CD4-positive, alpha-beta T cell (primary cell): ENCODE results near the gene TSEN2. TPM values are rescaled to one million over a fixed set of nuclear protein-coding genes. Genes with fewer than 3 reads are reported as not detected.

Source experiments
- ATAC-seq: fragments of 200-7000 bp; cut with Tn5 transposase; one replicate; pipeline ENCODE4 v1.10.0; 2022; ENCODE audit warnings: mild to moderate bottlenecking; ENCODE audit not compliant: poor library complexity
- CTCF ChIA-PET: fragments of 350-600 bp; sonication (Branson Sonifier 250); formaldehyde crosslinking; loops from one replicate; lab custom pipeline; 2021; ENCODE audit warnings: antibody characterized with exemption, inconsistent platforms; lab: Charles Lee
- POLR2A ChIA-PET: fragments of 350-600 bp; sonication (Branson Sonifier 250); formaldehyde crosslinking; loops from one replicate; lab custom pipeline; 2021; ENCODE audit warnings: antibody characterized with exemption, inconsistent platforms; lab: Charles Lee
- DNase-seq, 14 experiments: peaks; one replicate each; pipeline ENCODE4 v3.0.0-alpha.2; 2013 to 2020; ENCODE audit warnings: mixed read lengths in 2 of 14
- H3K27ac ChIP-seq, 2 donors: one replicate each; pipeline versions ENCODE4 v1.5.1 to v1.7.0; 2013; ENCODE audit warnings: low read length in 2 of 2, low read depth in 1 of 2, mild to moderate bottlenecking in 1 of 2
- H3K27me3 ChIP-seq, 2 experiments: 1 replicate in 1 of 2; 2 replicates in 1 of 2; pipeline versions ENCODE4 v1.6.1 to v1.7.0; 2013; ENCODE audit warnings: low read length in 2 of 2, control low read depth in 1 of 2, mild to moderate bottlenecking in 1 of 2, moderate library complexity in 1 of 2; ENCODE audit not compliant: insufficient read depth in 2 of 2, control insufficient read depth in 1 of 2
- H3K36me3 ChIP-seq: one replicate; pipeline ENCODE4 v1.6.1; 2013; ENCODE audit warnings: low read length, control low read depth; ENCODE audit not compliant: insufficient read depth
- H3K4me1 ChIP-seq: one replicate; pipeline ENCODE4 v1.6.1; 2013; ENCODE audit warnings: low read length, control low read depth; ENCODE audit not compliant: insufficient read depth
- H3K4me3 ChIP-seq: one replicate; pipeline ENCODE4 v1.5.1; 2013; ENCODE audit warnings: mild to moderate bottlenecking, low read length, moderate library complexity
- H3K9me3 ChIP-seq, 2 experiments: 1 replicate in 1 of 2; 2 replicates in 1 of 2; pipeline versions ENCODE4 v1.6.1 to v1.7.0; 2013; ENCODE audit warnings: low read length in 2 of 2, mild to moderate bottlenecking in 2 of 2, control low read depth in 1 of 2, moderate library complexity in 1 of 2; ENCODE audit not compliant: control insufficient read depth in 1 of 2, insufficient read depth in 1 of 2
- H3K27ac Mint-ChIP-seq: one replicate; pipeline ENCODE4 v1.8.0; 2020; ENCODE audit warnings: mixed read lengths
- H3K27me3 Mint-ChIP-seq: one replicate; pipeline ENCODE4 v1.8.0; 2021; ENCODE audit warnings: mixed read lengths
- H3K36me3 Mint-ChIP-seq: one replicate; pipeline ENCODE4 v1.8.0; 2021; ENCODE audit warnings: low read depth, mixed read lengths
- H3K4me1 Mint-ChIP-seq: one replicate; pipeline ENCODE4 v1.8.0; 2021; ENCODE audit warnings: low read depth, mixed read lengths
- H3K4me3 Mint-ChIP-seq: one replicate; pipeline ENCODE4 v1.8.0; 2020; ENCODE audit warnings: mild to moderate bottlenecking, mixed read lengths
- H3K9me3 Mint-ChIP-seq: one replicate; pipeline ENCODE4 v1.8.0; 2020; ENCODE audit warnings: mixed read lengths
- intact Hi-C, 2 experiments: fragments of 100-400 bp; cut with DNase I in 1 of 2; cut with micrococcal nuclease in 1 of 2; formaldehyde crosslinking; loops; one replicate each; pipeline versions ENCODE4 v1.15.1 to v1.9.0; 2023 to 2025; cut with DNase I, micrococcal nuclease
- total RNA-seq, 174 experiments: library from RNA in 2 of 174; stranded (reverse) in 2 of 174; gene quantifications; one replicate each; pipeline ENCODE4 v1.2.3 and lab custom pipeline; 2021 to 2026
- TF ChIP-seq, protein P1 (sequence below): fragments of 200-600 bp; IDR thresholded peaks from one replicate; pipeline ENCODE4 v1.8.0; 2022; ENCODE audit warnings: antibody characterized with exemption, mild to moderate bottlenecking

Gene TSEN2
- total RNA-seq, 2 experiments from 2014 or later: 8.0 to 8.2 TPM

DNA sequence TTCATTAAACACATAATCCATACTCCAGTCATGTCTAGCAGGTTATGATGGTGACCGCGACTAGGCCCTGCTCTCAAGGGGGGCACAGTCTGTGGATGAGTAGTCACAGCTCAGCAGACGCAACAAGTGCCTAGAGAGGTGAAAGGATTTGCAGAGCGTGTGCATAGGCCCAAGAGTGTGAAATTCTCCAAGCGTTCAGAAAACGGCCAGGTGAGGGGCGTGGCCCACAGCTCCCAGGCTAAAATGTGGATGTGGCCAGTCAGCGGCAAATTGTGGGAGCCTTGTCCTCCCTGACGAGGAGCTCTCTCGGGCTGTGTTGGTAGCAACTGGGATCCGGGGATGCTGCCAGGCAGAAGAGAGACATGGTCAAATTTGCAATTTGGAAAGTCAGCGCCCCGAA is 46.4 kb upstream of the TSEN2 start:
- H3K36me3 ChIP-seq: no peaks in the 10 kb centered on the region
- H3K9me3 ChIP-seq: no peaks in the 10 kb centered on the region
- no peaks in the 10 kb centered on the region for H3K4me1 ChIP-seq
- TF ChIP-seq, protein P1, sequence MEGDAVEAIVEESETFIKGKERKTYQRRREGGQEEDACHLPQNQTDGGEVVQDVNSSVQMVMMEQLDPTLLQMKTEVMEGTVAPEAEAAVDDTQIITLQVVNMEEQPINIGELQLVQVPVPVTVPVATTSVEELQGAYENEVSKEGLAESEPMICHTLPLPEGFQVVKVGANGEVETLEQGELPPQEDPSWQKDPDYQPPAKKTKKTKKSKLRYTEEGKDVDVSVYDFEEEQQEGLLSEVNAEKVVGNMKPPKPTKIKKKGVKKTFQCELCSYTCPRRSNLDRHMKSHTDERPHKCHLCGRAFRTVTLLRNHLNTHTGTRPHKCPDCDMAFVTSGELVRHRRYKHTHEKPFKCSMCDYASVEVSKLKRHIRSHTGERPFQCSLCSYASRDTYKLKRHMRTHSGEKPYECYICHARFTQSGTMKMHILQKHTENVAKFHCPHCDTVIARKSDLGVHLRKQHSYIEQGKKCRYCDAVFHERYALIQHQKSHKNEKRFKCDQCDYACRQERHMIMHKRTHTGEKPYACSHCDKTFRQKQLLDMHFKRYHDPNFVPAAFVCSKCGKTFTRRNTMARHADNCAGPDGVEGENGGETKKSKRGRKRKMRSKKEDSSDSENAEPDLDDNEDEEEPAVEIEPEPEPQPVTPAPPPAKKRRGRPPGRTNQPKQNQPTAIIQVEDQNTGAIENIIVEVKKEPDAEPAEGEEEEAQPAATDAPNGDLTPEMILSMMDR: no peak
- ATAC-seq: no peak
- H3K4me3 ChIP-seq: no peak overlapping the region
- Mint-ChIP-seq H3K4me1 (no peaks in the 10 kb centered on the region), H3K4me3 (no peak overlapping the region), H3K36me3 (no peaks in the 10 kb centered on the region), H3K27me3 (no peaks in the 10 kb centered on the region), H3K9me3 (no peaks in the 10 kb centered on the region), H3K27ac (no peak overlapping the region)
- no peak overlapping the region for H3K27ac ChIP-seq
- POLR2A ChIA-PET: no interaction called here
- CTCF ChIA-PET: no interaction called here
- intact Hi-C loops: no loop called here
- DNase-seq: no peak
- no peaks in the 10 kb centered on the region for H3K27me3 ChIP-seq

DNA sequence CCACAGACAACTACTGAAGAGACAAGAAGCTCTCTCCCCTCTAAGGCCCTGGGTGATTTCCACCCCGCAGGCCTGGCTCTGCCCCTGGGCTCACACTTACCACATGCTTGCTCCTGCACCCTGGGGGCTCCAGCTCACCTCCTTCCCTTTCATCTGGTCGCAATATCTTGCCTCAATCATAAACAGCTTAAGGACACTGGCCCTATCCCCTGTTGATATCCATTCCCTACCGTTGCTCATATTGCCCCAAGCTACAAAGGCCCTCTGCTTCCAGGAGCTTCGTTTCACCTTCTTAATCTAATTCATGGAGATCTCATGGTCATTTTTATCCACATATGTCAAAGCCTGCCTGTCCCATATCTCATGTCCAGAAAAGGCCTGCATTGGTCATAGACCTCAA is 46.0 kb upstream of the TSEN2 start:
- POLR2A ChIA-PET: no interaction called here
- no peaks in the 10 kb centered on the region for H3K27me3 Mint-ChIP-seq

DNA sequence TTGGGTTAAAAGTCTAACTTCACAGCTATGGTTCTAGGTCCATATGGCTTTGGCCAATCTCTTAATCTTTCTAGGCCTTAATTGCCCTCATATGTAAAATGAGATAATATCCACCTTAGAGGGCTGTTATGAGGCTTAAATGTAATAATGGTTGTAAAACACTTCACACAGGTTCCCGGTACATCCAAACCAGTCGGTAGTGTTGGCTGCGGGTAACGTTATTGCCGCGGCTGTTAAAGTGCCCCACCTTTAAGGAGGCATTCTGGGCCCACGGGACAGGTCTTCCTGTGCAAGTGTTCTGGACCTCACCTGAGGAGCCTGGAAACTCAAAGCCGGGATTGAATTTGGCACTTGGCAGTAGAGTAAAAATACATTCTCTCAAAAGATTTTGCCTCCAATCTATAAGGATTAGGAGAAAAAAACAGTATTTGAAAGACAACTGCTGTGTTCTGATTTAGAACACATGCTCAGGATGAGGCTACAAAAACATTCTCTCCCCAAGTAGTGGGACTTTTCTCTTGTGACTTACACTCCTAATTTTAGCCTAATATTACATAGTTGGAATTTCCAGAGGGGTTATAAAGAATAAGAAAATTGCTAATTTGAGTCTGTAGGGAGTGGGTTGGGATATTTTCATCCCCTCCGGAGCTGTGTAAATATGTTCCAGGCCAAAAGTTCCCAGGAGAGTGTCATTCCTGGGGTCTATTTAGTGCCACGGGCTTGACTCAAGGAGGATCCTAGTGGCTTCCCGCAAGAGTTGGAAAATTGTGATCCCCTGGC is 44.9 kb upstream of the TSEN2 start:
- Mint-ChIP-seq H3K9me3 (no peaks in the 10 kb centered on the region), H3K36me3 (no peaks in the 10 kb centered on the region), H3K27me3 (no peaks in the 10 kb centered on the region), H3K4me1 (no peaks in the 10 kb centered on the region), H3K4me3 (no peak overlapping the region), H3K27ac (no peak overlapping the region)
- no peak overlapping the region for H3K27ac ChIP-seq
- ATAC-seq (no peak), DNase-seq (no peak)
- H3K9me3 ChIP-seq: no peaks in the 10 kb centered on the region
- H3K4me1 ChIP-seq: no peaks in the 10 kb centered on the region
- ChIA-PET CTCF (no interaction called here), POLR2A (no interaction called here)
- H3K4me3 ChIP-seq: no peak overlapping the region
- TF ChIP-seq, protein P1: no peak
- H3K27me3 ChIP-seq: no peaks in the 10 kb centered on the region
- intact Hi-C loops: no loop called here
- H3K36me3 ChIP-seq: no peaks in the 10 kb centered on the region

More for the DNA sequence above, 46.0 kb upstream of the TSEN2 start:
- no peaks in the 10 kb centered on the region for H3K36me3 ChIP-seq
- H3K4me3 ChIP-seq: no peak overlapping the region
- H3K36me3 Mint-ChIP-seq: no peaks in the 10 kb centered on the region
- no peak for ATAC-seq
- no peaks in the 10 kb centered on the region for H3K27me3 ChIP-seq
- H3K4me1 ChIP-seq: no peaks in the 10 kb centered on the region
- H3K4me3 Mint-ChIP-seq: no peak overlapping the region
- DNase-seq: no peak
- H3K9me3 Mint-ChIP-seq: no peaks in the 10 kb centered on the region
- H3K9me3 ChIP-seq: no peaks in the 10 kb centered on the region
- CTCF ChIA-PET: no interaction called here
- no peak overlapping the region for H3K27ac Mint-ChIP-seq
- H3K27ac ChIP-seq: no peak overlapping the region
- intact Hi-C loops: no loop called here
- no peaks in the 10 kb centered on the region for H3K4me1 Mint-ChIP-seq
- TF ChIP-seq, protein P1: no peak
